Smooth muscle cell (in vitro differentiated cells): ENCODE results near the gene ATP6V1C2. TPM values are rescaled to one million over a fixed set of nuclear protein-coding genes. Genes with fewer than 3 reads are reported as not detected.
"Not testable (repeated sequence)": the region's sequence is repeated elsewhere in the genome, so short reads cannot be mapped to it uniquely, and the experiment has no call there.

Experiments
- DNase-seq: peaks from one replicate; lab custom pipeline; 2025; ENCODE audit not compliant: unreplicated experiment; lab: John Stamatoyannopoulos, UW
- H2AFZ ChIP-seq: fragments of 200-600 bp; sonication (generic); 2 replicates; pipeline ENCODE4 v1.6.0; 2016; ENCODE audit warnings: antibody characterized with exemption, low read depth, mild to moderate bottlenecking
- H3F3A ChIP-seq: fragments of 200-600 bp; sonication (generic); 2 replicates; pipeline ENCODE4 v1.6.0; 2017; ENCODE audit warnings: antibody characterized with exemption, low read depth
- H3K27ac ChIP-seq: fragments of 200-600 bp; sonication (generic); 2 replicates; pipeline ENCODE4 v1.5.1; 2016; ENCODE audit warnings: low read depth, mild to moderate bottlenecking
- H3K27me3 ChIP-seq: fragments of 200-600 bp; sonication (generic); 2 replicates; pipeline ENCODE4 v1.6.1; 2016; ENCODE audit warnings: low read depth, mild to moderate bottlenecking
- H3K36me3 ChIP-seq: fragments of 200-600 bp; sonication (generic); 2 replicates; pipeline ENCODE4 v1.5.1; 2016; ENCODE audit warnings: low read depth
- H3K4me1 ChIP-seq: fragments of 200-600 bp; sonication (generic); 2 replicates; pipeline ENCODE4 v1.5.1; 2016; ENCODE audit warnings: low read depth
- H3K4me2 ChIP-seq: fragments of 200-600 bp; sonication (generic); 2 replicates; pipeline ENCODE4 v1.6.0; 2016; ENCODE audit warnings: mild to moderate bottlenecking
- H3K4me3 ChIP-seq: fragments of 200-600 bp; sonication (generic); 2 replicates; pipeline ENCODE4 v1.5.1; 2016; ENCODE audit warnings: mild to moderate bottlenecking
- H3K79me2 ChIP-seq: fragments of 200-600 bp; sonication (generic); 2 replicates; pipeline ENCODE4 v1.6.0; 2016; ENCODE audit warnings: low read depth, mild to moderate bottlenecking
- H3K9ac ChIP-seq: fragments of 200-600 bp; sonication (generic); 2 replicates; pipeline ENCODE4 v1.6.0; 2016; ENCODE audit warnings: low read depth
- H3K9me3 ChIP-seq: fragments of 200-600 bp; sonication (generic); replicated peaks from 2 replicates; pipeline ENCODE4 v1.5.1; 2016; ENCODE audit warnings: low read depth
- H4K20me1 ChIP-seq: fragments of 200-600 bp; sonication (generic); 2 replicates; pipeline ENCODE4 v1.6.0; 2016; ENCODE audit warnings: low read depth
- WGBS: methylation state at CpG from one replicate; pipeline ENCODE4 v1.1.7; 2016; ENCODE audit warnings: low lambda C conversion rate; 5-methylcytosine and 5-hydroxymethylcytosine counted together
- polyA plus RNA-seq: library from polyadenylated mRNA; unstranded; fragments of >200 nt; fragmentation: Nextera tagmentation; extraction: Ambion mirVana; gene quantifications from 2 replicates; pipeline ENCODE4 v1.2.1, GENCODE V29; 2016
- total RNA-seq: library from RNA; depleted of rRNA; stranded (reverse); fragments of >200 nt; gene quantifications from 2 replicates; pipeline ENCODE4 v1.2.3, GENCODE V29; 2014
- TF ChIP-seq, protein P1 (sequence below): fragments of 200-600 bp; sonication (generic); IDR thresholded peaks from 2 replicates; pipeline ENCODE4 v1.5.1; 2017; ENCODE audit warnings: borderline replicate concordance, mild to moderate bottlenecking, antibody characterized with exemption; ENCODE audit not compliant: insufficient read depth, poor library complexity, severe bottlenecking

Gene ATP6V1C2
- total and polyA plus RNA-seq, 2 experiments from 2014 or later, result 0.53 to 1.5 TPM

DNA sequence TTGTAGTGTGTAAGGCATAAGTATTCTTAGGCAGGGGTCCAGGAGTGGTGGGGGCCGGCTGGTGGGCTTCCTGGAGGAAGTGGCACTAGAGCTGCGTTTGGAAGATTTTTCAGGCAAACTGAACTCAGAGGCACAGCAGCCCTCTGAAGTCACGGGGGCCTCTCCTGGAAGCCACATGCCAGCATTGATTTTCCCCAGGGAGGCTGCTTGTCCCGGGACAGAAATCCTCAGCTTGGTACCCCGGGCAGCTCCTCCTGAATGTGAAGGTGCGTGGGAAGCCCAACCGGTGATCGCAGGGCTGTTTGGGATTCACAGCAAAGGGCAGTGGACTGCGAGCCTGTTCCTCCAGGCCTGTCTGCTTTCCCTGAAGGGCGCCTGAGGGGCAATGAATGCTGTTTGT lies 92.7 kb downstream of the ATP6V1C2 start:
- Histone ChIP-seq H3K9ac (no peak overlapping the region), H3K4me1 (peaks cover 23% of the 10 kb centered on the region), H3K4me3 (no peak overlapping the region), H2AFZ (peak overlapping the region; percentile 65), H3K27ac (no peak overlapping the region), H3F3A (peaks cover 12% of the 10 kb centered on the region), H3K36me3 (no peaks in the 10 kb centered on the region), H4K20me1 (peaks cover 26% of the 10 kb centered on the region), H3K27me3 (no peaks in the 10 kb centered on the region), H3K4me2 (no peak overlapping the region), H3K79me2 (peaks cover 32% of the 10 kb centered on the region), H3K9me3 (no peaks in the 10 kb centered on the region)
- no peak for DNase-seq
- 63% methylated on average over 10 of the region's 10 CpGs for WGBS
- TF ChIP-seq, protein P1, sequence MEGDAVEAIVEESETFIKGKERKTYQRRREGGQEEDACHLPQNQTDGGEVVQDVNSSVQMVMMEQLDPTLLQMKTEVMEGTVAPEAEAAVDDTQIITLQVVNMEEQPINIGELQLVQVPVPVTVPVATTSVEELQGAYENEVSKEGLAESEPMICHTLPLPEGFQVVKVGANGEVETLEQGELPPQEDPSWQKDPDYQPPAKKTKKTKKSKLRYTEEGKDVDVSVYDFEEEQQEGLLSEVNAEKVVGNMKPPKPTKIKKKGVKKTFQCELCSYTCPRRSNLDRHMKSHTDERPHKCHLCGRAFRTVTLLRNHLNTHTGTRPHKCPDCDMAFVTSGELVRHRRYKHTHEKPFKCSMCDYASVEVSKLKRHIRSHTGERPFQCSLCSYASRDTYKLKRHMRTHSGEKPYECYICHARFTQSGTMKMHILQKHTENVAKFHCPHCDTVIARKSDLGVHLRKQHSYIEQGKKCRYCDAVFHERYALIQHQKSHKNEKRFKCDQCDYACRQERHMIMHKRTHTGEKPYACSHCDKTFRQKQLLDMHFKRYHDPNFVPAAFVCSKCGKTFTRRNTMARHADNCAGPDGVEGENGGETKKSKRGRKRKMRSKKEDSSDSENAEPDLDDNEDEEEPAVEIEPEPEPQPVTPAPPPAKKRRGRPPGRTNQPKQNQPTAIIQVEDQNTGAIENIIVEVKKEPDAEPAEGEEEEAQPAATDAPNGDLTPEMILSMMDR, result no peak

DNA sequence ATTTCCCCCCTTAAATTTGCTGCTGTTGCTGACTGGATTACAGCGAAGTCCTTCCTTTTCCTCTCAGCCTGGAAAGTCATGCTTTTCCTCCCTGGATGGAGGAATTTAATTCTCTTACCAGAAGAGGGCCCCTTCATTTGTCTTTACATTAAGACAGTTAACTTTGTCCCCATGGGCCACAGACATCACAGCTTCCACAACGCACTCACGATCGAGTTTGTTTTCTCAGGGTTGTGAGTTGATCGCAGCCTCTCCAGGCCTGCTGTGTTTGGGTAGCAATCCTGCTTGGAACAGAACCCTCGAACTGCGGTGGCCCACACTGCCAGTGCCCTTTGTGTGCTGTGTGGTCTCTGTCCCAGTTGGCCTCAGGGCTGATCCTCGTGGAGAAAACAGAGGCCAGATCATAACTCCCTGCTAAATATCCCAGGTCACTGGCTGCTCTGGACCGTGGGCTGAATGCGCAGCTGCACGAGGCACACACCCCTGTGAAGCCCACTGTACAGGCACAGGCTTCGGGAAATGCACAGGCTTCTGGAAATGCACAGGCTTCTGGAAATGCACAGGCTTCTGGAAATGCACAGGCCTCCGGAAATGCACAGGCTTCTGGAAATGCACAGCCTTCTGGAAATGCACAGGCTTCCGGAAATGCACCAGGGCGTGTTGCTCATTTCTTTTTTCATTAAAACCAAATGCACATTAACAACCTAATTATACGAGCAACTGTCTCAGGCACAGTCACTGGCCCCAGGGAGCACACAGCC lies 93.3 kb downstream of the ATP6V1C2 start:
- Histone ChIP-seq H3K27me3 (no peaks in the 10 kb centered on the region), H3K9ac (no peak overlapping the region), H3K4me2 (no peak overlapping the region), H3K4me3 (no peak overlapping the region), H3K36me3 (no peaks in the 10 kb centered on the region), H3K9me3 (no peaks in the 10 kb centered on the region), H4K20me1 (peaks cover 20% of the 10 kb centered on the region), H3K27ac (no peak overlapping the region), H3F3A (peaks cover 10% of the 10 kb centered on the region), H2AFZ (peak overlapping the region; percentile 65), H3K4me1 (peaks cover 21% of the 10 kb centered on the region), H3K79me2 (peaks cover 26% of the 10 kb centered on the region)
- TF ChIP-seq, protein P1, result no peak
- DNase-seq, result no peak
- 68% methylated on average over 16 of the region's 16 CpGs for WGBS

DNA sequence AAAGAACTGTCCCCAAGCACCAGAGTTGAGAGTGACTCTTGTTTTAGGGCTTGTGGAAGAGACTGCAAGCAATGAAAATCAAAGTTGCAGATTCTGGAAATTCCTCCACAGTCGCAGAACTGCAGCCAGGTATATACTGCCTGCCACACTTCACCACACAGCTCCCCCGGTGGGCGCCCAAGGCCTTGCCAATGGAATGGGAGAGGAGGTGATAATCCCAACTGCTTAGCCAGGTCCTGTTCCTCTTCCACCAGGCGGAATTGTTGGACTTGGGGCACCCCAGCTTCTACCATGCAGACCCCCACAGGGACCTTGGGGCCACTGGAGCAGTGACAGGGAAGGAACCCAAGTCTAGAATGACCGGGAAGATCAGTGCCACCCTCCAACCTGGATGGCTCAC lies 96.0 kb downstream of the ATP6V1C2 start:
- Histone ChIP-seq H3K27me3 (no peaks in the 10 kb centered on the region), H4K20me1 (no peaks in the 10 kb centered on the region), H3K9me3 (no peaks in the 10 kb centered on the region), H3K27ac (no peak overlapping the region), H3K36me3 (no peaks in the 10 kb centered on the region), H3K79me2 (no peaks in the 10 kb centered on the region), H3K4me3 (no peak overlapping the region), H3K9ac (no peak overlapping the region), H2AFZ (no peak overlapping the region), H3F3A (no peaks in the 10 kb centered on the region), H3K4me1 (peaks cover 3% of the 10 kb centered on the region), H3K4me2 (no peak overlapping the region)
- TF ChIP-seq, protein P1, result peak; percentile 35
- DNase-seq, result no peak
- WGBS, result 44% methylated on average over 5 of the region's 5 CpGs

DNA sequence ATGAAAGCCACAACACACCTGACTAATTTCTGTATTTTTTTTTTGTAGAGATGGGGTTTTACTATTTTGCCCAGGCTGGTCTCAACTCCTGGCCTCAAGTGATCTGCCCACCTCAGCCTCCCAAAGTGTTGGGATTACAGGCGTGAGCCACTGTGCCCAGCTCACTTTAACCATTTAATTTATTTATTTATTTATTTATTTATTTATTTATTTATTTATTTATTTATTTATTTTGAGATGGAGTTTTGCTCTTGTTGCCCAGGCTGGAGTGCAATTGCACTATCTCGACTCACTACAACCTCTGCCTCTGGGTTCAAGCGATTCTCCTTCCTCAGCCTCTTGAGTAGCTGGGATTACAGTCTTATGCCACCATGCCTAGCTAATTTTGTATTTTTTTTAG lies 96.9 kb downstream of the ATP6V1C2 start:
- 94% methylated on average over 3 of the region's 3 CpGs for WGBS
- not testable (repeated sequence) for H3K4me2 ChIP-seq, H3F3A ChIP-seq, H3K4me3 ChIP-seq, H3K4me1 ChIP-seq, H3K27ac ChIP-seq, H3K79me2 ChIP-seq, H3K9me3 ChIP-seq, DNase-seq, H4K20me1 ChIP-seq, H3K27me3 ChIP-seq, H3K9ac ChIP-seq, H2AFZ ChIP-seq, H3K36me3 ChIP-seq
